Neural progenitor cell (in vitro differentiated cells): ENCODE results near the gene HYCC2. TPM values are rescaled to one million over a fixed set of nuclear protein-coding genes. Genes with fewer than 3 reads are reported as not detected.

Experiments
- DNase-seq: peaks from one replicate; pipeline ENCODE4 v3.0.0-alpha.2; 2016; ENCODE audit warnings: low spot score
- H2AFZ ChIP-seq: fragments of 200-600 bp; sonication (generic); replicated peaks from 2 replicates; pipeline ENCODE4 v1.6.1; 2016; ENCODE audit warnings: antibody characterized with exemption
- H3F3A ChIP-seq: fragments of 200-600 bp; sonication (generic); 2 replicates; pipeline ENCODE4 v1.6.1; 2016; ENCODE audit warnings: antibody characterized with exemption, low read depth
- H3K27ac ChIP-seq: fragments of 200-600 bp; sonication (generic); 2 replicates; pipeline ENCODE4 v1.5.1; 2016; ENCODE audit warnings: mild to moderate bottlenecking
- H3K27me3 ChIP-seq: fragments of 200-600 bp; sonication (generic); 2 replicates; pipeline ENCODE4 v1.6.1; 2016; ENCODE audit warnings: mild to moderate bottlenecking, moderate library complexity
- H3K36me3 ChIP-seq: fragments of 200-600 bp; sonication (generic); 2 replicates; pipeline ENCODE4 v1.5.1; 2016
- H3K4me1 ChIP-seq: fragments of 200-600 bp; sonication (generic); 2 replicates; pipeline ENCODE4 v1.6.1; 2016; ENCODE audit warnings: mixed run types
- H3K4me2 ChIP-seq: fragments of 200-600 bp; sonication (generic); 2 replicates; pipeline ENCODE4 v1.6.1; 2016
- H3K4me3 ChIP-seq: fragments of 200-600 bp; sonication (generic); 2 replicates; pipeline ENCODE4 v1.5.1; 2016
- H3K79me2 ChIP-seq: fragments of 200-600 bp; sonication (generic); 2 replicates; pipeline ENCODE4 v1.6.1; 2016; ENCODE audit warnings: low read depth
- H3K9ac ChIP-seq: fragments of 200-600 bp; sonication (generic); 2 replicates; pipeline ENCODE4 v1.6.1; 2016
- H3K9me3 ChIP-seq: fragments of 200-600 bp; sonication (generic); 2 replicates; pipeline ENCODE4 v1.5.1; 2016; ENCODE audit warnings: low read depth
- H4K20me1 ChIP-seq: fragments of 200-600 bp; sonication (generic); 2 replicates; pipeline ENCODE4 v1.6.1; 2016; ENCODE audit warnings: low read depth
- H3K27ac Mint-ChIP-seq: 3 replicates; pipeline ENCODE4 v1.8.0; 2021; ENCODE audit warnings: mixed read lengths
- H3K27me3 Mint-ChIP-seq: 2 replicates; pipeline ENCODE4 v1.8.0; 2022; ENCODE audit warnings: low read depth, mild to moderate bottlenecking, inconsistent platforms, moderate library complexity, mixed read lengths; ENCODE audit not compliant: insufficient read depth
- H3K36me3 Mint-ChIP-seq: 3 replicates; pipeline ENCODE4 v1.8.0; 2021; ENCODE audit warnings: mixed read lengths
- H3K4me1 Mint-ChIP-seq: 3 replicates; pipeline ENCODE4 v1.8.0; 2021; ENCODE audit warnings: mixed read lengths
- H3K4me3 Mint-ChIP-seq: 3 replicates; pipeline ENCODE4 v1.8.0; 2021; ENCODE audit warnings: mild to moderate bottlenecking, moderate library complexity, mixed read lengths
- H3K9me3 Mint-ChIP-seq: 3 replicates; pipeline ENCODE4 v1.8.0; 2020; ENCODE audit warnings: mixed read lengths
- EZH2 ChIP-seq: fragments of 200-600 bp; sonication (generic); IDR thresholded peaks from 2 replicates; pipeline ENCODE4 v1.6.1; 2017; ENCODE audit warnings: antibody characterized with exemption, mild to moderate bottlenecking, moderate library complexity
- EZH2phosphoT487 ChIP-seq: fragments of 200-600 bp; sonication (generic); IDR thresholded peaks from 2 replicates; pipeline ENCODE4 v1.6.1; 2017; ENCODE audit warnings: antibody characterized with exemption
- total RNA-seq: library from RNA; depleted of rRNA; stranded (reverse); fragments of >200 nt; gene quantifications from 2 replicates; pipeline ENCODE4 v1.2.3, GENCODE V29; 2015; ENCODE audit warnings: low replicate concordance
- TF ChIP-seq, protein P1 (sequence below): fragments of 200-600 bp; sonication (generic); IDR thresholded peaks from 2 replicates; pipeline ENCODE4 v1.5.1; 2017; ENCODE audit warnings: antibody characterized with exemption, mild to moderate bottlenecking

Gene HYCC2
- total RNA-seq, 1 donor from 2014 or later, result 9.1 TPM

- no peaks in the 10 kb centered on the region for H3K36me3 ChIP-seq
- no peak for TF ChIP-seq EZH2
- TF ChIP-seq, protein P1, sequence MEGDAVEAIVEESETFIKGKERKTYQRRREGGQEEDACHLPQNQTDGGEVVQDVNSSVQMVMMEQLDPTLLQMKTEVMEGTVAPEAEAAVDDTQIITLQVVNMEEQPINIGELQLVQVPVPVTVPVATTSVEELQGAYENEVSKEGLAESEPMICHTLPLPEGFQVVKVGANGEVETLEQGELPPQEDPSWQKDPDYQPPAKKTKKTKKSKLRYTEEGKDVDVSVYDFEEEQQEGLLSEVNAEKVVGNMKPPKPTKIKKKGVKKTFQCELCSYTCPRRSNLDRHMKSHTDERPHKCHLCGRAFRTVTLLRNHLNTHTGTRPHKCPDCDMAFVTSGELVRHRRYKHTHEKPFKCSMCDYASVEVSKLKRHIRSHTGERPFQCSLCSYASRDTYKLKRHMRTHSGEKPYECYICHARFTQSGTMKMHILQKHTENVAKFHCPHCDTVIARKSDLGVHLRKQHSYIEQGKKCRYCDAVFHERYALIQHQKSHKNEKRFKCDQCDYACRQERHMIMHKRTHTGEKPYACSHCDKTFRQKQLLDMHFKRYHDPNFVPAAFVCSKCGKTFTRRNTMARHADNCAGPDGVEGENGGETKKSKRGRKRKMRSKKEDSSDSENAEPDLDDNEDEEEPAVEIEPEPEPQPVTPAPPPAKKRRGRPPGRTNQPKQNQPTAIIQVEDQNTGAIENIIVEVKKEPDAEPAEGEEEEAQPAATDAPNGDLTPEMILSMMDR, result no peak
- no peak for TF ChIP-seq EZH2phosphoT487
- Mint-ChIP-seq H3K4me3 (no peak overlapping the region), H3K27ac (no peak overlapping the region), H3K4me1 (no peaks in the 10 kb centered on the region), H3K36me3 (no peaks in the 10 kb centered on the region), H3K27me3 (no peaks in the 10 kb centered on the region), H3K9me3 (no peaks in the 10 kb centered on the region)
- no peak overlapping the region for H3K4me3 ChIP-seq
- DNase-seq, result no peak
- H2AFZ ChIP-seq, result no peak overlapping the region
- H3K27ac ChIP-seq, result no peak overlapping the region
- no peaks in the 10 kb centered on the region for H3K27me3 ChIP-seq
- no peaks in the 10 kb centered on the region for H3K4me1 ChIP-seq
- H3F3A ChIP-seq, result no peaks in the 10 kb centered on the region
- H3K4me2 ChIP-seq, result no peak overlapping the region
- H4K20me1 ChIP-seq, result no peaks in the 10 kb centered on the region
- no peaks in the 10 kb centered on the region for H3K9me3 ChIP-seq
- no peak overlapping the region for H3K9ac ChIP-seq
- peaks cover 8% of the 10 kb centered on the region for H3K79me2 ChIP-seq
Measured at GRCh38 chr2:201059961-201060755, 11.3 kb downstream of the HYCC2 start.

DNA sequence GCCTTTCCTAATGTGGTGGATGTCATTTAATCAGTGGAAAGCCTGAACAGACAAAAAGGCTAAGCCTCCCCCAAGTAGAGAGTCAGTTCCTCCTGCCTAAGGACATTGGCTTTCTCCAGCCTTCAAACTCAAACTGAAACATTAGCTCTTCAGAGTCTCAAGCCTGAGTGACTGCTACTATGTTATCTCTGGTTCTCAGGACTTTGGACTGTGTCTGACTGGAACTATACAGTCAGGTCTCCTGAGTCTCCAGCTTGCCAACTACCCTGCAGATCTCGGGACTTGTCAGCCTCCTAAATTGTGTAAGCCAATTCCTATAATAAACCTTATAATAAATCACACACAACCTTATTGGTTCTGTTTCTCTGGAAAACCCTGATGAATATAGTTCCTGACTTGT is 12.6 kb downstream of the HYCC2 start:
- no peaks in the 10 kb centered on the region for H3K4me1 Mint-ChIP-seq

DNA sequence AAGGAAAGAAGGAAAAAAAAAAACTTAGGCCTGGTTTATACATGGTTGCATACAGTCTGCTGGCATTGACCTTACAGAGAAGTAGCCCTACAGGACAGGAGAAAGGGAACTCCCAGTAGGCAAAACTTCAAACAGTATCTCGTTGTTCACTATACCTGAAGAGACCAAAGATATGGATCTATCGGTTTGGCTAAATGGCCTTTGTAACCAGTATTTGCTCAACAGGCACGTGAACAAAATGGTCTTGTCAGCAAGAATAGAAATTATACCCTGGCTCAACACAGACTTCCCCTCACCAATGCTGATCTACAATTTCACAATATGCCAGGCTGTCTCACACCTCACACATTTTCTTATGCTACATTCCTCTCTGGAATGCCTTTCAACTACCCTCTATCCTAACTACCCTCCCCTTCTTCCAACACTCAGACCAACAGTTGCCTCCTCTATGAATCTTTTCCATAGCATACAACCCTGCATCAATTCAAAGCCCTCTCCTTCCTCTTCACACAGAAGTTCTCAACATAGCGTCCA is 13.7 kb downstream of the HYCC2 start:
- Histone ChIP-seq H3K4me2 (no peak overlapping the region), H3K27ac (no peak overlapping the region)

More for the DNA sequence above, 12.6 kb downstream of the HYCC2 start:
- no peak overlapping the region for H2AFZ ChIP-seq
- H3K4me2 ChIP-seq, result no peak overlapping the region
- TF ChIP-seq EZH2phosphoT487, result no peak
- TF ChIP-seq, protein P1, result no peak
- TF ChIP-seq EZH2, result no peak
- no peaks in the 10 kb centered on the region for H4K20me1 ChIP-seq
- H3K9me3 ChIP-seq, result no peaks in the 10 kb centered on the region
- H3K9ac ChIP-seq, result peak overlapping the region; percentile 13
- no peaks in the 10 kb centered on the region for H3K9me3 Mint-ChIP-seq
- no peak overlapping the region for H3K4me3 Mint-ChIP-seq
- no peak overlapping the region for H3K27ac Mint-ChIP-seq
- H3K27ac ChIP-seq, result no peak overlapping the region
- H3K27me3 Mint-ChIP-seq, result no peaks in the 10 kb centered on the region
- peaks cover 6% of the 10 kb centered on the region for H3K79me2 ChIP-seq
- no peaks in the 10 kb centered on the region for H3K27me3 ChIP-seq
- H3K36me3 Mint-ChIP-seq, result no peaks in the 10 kb centered on the region
- no peaks in the 10 kb centered on the region for H3K4me1 ChIP-seq
- no peak overlapping the region for H3K4me3 ChIP-seq
- H3K36me3 ChIP-seq, result no peaks in the 10 kb centered on the region
- no peak for DNase-seq
- H3F3A ChIP-seq, result no peaks in the 10 kb centered on the region

More for the DNA sequence above, 13.7 kb downstream of the HYCC2 start:
- Mint-ChIP-seq H3K9me3 (no peaks in the 10 kb centered on the region), H3K27me3 (no peaks in the 10 kb centered on the region), H3K4me3 (no peak overlapping the region), H3K36me3 (no peaks in the 10 kb centered on the region), H3K27ac (no peak overlapping the region), H3K4me1 (no peaks in the 10 kb centered on the region)
- no peaks in the 10 kb centered on the region for H4K20me1 ChIP-seq
- H3K79me2 ChIP-seq, result peaks cover 6% of the 10 kb centered on the region
- no peak for DNase-seq
- H3F3A ChIP-seq, result no peaks in the 10 kb centered on the region
- H3K4me1 ChIP-seq, result no peaks in the 10 kb centered on the region
- H3K9me3 ChIP-seq, result no peaks in the 10 kb centered on the region
- TF ChIP-seq, protein P1, result no peak
- TF ChIP-seq EZH2, result no peak
- TF ChIP-seq EZH2phosphoT487, result no peak
- no peak overlapping the region for H3K4me3 ChIP-seq
- H3K27me3 ChIP-seq, result no peaks in the 10 kb centered on the region
- H2AFZ ChIP-seq, result no peak overlapping the region
- H3K9ac ChIP-seq, result no peak overlapping the region
- H3K36me3 ChIP-seq, result no peaks in the 10 kb centered on the region
